Skin of body (tissue), 2 donors: ENCODE results near the gene HCRT. TPM values are rescaled to one million over a fixed set of nuclear protein-coding genes. Genes with fewer than 3 reads are reported as not detected.
"Not testable (repeated sequence)": the region's sequence is repeated elsewhere in the genome, so short reads cannot be mapped to it uniquely, and the experiment has no call there.

Experiments used
- DNase-seq: peaks from one replicate; lab custom pipeline; 2025; lab: John Stamatoyannopoulos, UW
- total RNA-seq: library from RNA; depleted of rRNA; stranded (reverse); fragments of >200 nt; gene quantifications from one replicate; pipeline ENCODE4 v1.2.3, GENCODE V29; 2014

Gene HCRT
- total RNA-seq, 1 donor from 2014 or later, result not detected

DNA sequence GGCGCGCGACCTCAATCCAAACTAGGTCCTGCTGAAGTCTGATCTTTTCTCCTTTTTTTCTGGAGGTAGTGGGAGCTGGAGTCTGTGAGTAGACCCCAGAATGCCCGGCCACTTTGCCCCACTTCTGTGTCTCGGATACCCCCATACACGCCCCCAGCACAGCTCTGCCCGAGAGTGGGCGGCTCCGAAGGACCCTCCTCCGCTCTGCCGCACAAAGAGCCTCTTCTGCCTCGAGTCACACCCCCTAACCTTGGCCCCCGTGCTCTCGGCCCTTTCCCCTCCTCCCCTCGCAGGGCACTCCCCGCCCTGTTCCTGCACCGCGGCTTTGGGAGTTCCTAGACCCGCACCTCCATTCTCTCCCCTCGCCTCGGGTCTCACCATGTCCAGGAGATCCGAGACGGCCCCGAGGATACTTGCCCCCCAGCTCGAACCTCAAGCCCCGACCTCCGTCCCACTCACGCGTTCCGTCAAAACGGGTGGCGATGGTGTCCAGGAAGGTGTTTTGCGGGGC, 4.8 kb downstream of the HCRT start:
- DNase-seq, result no peak

DNA sequence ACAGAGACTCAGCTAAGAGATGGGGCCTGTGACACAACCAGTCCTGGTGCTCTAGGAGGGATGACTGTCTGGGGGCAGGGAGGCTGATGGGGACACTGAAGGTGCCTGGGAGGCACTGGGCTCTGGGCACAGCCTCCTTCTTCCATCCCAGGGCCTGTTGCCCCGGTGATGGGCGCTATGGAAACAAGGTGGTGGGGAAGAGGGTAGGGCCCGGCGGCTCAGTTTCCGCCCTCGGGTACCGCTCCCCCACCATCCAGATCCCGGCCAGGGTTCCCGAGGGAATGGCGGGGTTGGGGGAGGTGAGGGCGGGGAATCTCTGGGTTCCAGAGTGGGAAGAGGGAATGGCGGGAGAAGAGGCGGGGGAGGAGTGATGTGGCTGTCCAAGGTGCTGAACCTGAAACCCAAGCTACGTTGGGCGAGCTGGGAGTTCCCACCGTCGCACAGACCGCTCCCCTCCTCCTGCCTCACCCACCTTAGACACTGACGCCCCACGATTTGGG, 5.3 kb downstream of the HCRT start:
- DNase-seq, result no peak

DNA sequence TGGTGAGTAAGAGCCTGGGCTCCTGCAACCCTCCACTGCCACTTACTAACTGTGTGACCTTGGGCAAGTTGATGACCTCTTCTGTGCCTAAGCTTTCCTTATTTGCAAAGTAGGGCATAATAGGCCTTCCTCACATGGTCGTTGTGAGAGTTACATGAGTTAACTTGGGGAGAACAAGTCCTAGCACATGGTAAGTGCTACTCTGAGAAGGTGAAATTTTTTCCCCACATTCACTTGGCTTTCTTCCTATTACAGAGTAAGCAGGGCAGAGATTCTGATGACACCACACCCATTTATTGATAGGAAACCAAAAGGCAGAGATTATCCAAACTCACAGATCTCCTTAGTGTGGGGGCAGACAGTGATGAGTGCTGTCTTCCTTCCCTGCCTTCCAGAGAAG, 5.9 kb downstream of the HCRT start:
- no peak for DNase-seq

DNA sequence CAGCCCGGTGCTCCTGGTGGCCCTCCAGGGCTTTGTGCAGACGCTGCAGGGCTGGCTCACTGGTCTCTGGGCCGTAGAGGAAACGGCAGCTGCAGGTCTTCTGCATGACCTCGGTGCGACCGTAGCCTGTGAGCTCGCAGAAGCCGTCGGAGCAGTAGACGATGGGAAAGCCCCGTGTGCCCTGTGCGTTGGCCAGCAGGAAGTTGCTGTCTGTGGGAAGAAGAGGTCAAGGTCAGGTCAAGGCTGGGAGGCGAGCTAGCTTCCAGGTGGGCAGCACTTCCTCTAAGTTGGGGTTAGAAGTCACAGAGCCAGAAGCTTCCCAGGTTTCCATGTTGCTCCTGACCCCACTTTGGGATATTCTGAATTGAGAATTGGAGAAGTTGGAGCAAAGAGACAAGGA, 6.4 kb downstream of the HCRT start:
- DNase-seq, result no peak

DNA sequence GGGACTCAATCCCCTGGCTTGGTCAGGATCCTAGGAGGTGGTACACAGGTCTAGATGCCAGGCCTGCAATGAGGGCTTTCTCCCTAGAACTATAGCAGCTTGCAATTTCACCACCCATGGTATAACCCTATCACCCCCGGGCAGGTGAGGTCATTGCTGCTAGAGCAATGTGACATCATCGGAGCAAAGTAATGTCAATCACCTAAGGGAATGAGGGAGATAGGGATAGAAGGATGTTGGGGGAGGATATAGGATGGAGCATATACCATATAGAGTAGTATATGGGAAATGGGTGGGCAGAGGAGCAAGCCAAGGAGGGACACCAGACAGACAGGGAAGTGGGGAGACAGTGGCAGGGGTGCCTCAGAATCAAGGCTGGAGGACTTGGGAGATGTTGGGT, 7.6 kb downstream of the HCRT start:
- no peak for DNase-seq

DNA sequence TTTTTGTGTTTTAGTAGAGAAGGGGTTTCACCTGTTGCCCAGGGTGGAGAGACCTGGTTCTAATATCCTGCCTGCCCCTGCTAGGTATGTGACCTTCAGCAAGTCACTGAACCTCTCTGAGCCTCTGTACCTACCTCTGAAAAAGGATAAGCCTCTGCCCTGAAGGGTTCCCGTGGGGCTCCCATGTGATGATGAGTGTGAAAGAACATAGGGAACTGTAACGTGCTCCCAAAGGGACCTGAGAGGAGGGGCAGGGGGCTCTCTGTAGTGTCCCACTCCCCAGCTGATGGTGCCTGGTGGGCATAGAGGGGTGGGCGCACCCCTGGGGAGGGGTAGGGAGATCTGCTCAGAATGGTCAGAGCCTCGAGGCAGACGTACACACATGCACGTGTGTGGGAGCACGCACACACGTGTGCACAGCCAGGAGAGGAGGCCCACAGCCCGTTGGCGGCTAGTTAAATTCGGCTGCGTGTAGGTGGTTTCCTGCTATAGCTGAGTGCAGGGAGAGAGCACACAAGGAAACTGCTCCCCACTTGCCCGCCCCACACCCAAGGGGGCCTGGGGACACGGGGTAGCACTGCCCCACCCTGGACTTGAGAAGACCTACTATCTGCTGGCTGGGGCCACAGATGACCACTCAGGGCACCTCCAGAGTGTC, 11.0 kb downstream of the HCRT start:
- no peak for DNase-seq

DNA sequence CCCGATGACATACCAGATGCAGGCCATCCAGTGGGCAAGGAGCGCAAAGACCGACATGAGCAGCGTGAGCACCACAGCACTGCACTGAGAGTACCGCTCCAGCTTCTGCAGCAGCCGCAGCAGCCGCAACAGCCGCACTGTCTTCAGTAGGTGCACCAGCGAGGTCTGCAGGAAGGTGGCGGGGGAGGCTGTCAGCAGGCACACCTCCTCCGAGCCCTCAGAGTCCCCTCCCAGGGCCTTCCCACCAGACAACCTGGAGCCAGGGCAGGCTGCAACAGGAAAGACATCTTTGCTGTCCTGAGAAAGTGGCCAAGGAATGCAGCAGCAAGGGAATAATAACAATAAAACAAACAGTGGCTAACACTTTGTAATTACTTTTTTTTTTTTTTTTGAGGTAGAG, 13.4 kb downstream of the HCRT start:
- no peak for DNase-seq

DNA sequence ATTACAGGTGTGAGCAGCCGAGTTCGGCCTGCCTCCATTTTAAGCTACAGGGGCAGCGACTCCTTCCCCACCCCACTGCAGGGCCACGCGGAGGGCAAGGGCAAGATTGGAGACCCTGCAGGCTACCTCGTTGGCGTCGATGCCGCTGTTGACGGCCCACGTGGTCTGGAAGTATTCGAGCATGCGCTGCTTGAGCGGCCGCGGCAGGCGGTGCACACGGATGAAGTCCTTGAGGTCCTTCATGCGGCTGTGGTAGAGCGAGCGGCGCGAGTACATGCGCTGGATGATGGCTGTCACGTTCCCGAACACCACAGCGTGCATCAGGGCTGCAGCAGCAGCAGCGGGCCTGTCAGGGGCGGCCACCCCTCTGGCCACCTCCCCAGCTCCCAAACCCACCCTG, 15.9 kb downstream of the HCRT start:
- no peak for DNase-seq

DNA sequence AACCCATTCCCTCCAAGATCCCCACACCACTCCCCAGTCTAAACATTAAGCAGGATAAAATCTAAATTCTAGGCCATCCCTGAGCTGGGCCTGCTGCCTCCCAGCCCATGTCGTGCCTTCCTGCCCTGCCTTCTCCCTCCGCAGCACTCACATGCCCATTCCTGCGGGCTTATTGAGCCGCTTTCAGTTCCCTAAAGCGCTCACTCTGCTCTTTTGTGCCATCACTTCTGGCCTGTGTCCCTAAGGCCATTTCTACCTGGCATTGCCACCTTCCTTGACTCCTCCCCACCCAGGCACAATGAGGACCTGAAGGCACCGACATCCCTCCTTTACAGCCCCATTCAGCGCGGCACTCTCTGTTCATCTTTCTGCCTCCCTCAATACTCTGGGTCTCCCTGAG, 17.4 kb downstream of the HCRT start:
- no peak for DNase-seq

DNA sequence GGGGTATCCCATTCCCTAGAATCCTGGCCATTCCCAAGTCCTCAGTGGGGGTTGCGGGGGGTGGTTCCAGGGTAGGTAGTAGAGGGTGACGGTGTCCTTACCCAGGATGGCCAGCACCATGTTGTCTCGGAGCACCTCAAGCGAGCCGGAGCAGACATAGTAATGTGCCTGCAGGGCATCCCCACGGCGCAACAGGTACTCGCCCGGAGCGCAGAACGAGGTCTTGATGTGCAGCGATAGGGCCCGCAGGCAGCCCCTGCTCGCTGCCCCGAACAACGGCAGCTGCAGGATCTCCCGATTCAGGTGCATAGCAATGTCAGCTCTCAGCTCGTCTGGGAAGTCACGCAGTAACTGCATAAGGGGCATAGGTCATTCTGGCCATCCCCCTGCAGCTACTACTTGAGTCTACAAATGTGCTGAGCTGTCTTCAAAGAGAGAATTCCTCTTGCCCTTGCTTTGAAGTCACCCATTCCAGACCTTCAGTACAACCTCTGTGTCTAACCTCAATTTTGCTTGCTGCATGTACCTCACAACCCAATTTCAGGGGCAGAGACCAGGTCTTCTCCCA, 19.0 kb downstream of the HCRT start:
- DNase-seq, result no peak

DNA sequence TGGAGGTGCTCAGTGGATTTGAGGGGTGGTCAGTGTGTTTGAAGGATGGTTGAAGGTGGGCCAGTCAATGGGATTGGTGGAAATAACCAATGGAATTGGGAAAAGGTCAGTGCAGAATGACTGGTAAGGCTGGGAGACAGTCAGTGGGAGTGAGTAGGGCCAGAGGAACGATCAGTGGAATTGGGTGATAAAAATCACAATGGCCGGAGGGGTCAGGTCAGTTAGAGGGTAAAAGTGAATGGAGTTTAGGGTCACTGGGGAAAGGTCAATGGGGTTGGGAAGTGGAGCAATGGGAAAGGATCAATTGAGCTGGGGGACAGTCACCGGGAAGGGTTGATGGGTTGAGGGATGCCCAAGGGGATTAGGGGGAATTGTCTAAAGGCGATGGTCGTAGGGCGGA, 19.5 kb downstream of the HCRT start:
- no peak for DNase-seq

DNA sequence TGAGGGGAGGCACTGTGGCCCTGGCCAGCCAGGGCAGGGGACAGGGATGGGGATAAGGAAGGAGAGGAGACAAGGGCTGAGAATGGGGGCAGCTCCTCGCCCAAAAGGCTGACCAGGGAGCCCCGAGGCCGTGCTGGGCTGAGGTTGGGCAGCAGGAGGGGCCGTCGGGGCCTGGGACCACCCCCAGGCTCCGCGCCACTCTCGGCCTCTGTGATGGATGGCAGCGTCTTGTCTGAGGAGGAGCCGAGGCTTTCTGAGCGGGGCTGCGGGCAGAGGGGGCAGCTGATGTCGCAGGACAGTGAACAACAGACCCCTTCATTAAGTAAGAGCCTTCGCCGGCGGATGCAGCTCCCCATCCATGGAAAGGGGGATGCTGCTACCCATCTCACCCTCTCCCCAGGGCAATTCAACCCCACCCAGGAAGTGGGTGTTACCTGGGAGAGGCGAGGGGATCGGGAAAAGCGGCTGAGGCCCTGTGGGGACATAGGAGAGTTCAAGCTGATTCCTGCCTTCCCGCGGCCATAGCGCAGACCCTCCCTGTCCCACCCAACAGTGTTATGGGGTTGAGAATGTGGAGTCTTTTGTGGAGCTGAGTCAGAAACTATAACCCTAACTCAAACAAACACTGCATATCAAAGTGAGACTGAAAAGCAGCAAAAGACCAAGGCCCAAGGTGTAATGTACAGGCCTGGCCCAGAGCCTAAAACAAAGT, 21.4 kb downstream of the HCRT start:
- no peak for DNase-seq

DNA sequence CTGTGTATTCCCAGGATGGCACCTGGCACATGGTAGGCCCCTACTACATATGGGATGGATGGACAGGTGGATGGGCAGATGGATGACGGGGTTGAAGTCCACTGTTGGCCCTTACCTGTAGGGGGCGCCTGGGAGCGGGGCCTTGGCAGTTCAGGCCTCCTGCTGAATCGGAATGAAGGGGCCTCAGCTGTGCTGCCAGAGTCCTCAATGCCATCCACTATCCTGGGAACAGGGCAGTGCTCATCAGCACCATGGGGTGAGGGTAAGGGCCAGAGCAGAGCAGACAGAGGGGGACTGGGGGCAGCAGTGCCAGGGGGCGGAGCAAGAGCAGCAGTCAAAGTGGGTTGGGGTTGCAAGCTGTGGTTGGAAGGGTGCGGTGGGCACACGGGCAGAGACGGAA, 22.1 kb downstream of the HCRT start:
- no peak for DNase-seq

DNA sequence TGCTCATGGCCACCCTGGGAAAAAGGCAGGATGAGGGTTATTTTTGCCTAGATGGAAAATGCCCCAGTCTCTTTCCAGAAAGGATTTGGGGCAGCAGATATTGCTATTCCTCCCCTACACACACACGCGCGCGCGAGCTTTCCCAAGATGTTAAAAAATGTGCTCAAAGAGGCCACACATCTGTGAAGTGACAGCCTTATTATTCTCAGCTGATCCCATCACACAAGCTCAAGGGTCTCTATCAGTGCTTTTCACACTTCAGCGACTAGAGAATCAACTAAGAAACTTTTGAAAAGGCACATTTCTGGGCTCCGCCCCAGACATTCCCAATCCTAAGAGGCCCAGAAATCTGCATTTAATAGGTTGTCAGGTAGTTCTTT, 24.7 kb downstream of the HCRT start:
- DNase-seq, result no peak

DNA sequence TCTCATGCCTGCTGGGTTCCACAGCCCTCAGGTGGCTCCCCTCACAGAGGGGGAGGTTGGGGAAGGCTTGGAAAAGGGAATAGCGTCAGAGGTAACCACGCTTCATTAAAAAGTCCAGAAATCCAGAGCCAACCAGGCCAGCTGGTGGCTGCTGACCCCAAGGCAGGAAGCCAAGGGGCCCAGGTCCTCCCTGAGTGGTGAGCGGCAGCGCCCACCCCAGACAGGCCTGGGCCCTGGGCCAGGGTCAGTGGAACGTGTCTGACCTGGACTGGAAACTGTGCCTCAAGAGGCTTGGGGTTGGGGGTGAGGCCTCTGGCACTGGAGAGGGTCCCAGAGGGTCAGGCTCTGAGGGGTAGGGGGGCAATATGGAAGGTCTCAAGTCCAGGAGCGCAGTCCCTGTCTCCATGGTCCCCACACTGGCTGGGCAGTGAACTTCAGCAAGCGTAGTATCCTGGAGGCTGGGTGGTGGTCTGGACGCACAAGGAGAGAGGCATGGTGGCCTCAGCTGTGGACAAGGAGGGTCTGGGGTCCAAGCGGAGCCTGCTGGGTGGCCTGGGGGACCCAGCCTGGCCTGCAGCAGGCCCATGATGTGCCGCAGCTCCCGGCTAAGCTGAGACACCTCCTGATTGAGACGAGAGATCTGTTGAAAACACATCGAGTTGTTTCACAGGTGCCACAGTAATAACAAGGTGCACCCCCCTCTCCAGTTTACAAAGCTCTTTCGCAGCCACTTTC, 25.3 kb downstream of the HCRT start:
- no peak for DNase-seq

DNA sequence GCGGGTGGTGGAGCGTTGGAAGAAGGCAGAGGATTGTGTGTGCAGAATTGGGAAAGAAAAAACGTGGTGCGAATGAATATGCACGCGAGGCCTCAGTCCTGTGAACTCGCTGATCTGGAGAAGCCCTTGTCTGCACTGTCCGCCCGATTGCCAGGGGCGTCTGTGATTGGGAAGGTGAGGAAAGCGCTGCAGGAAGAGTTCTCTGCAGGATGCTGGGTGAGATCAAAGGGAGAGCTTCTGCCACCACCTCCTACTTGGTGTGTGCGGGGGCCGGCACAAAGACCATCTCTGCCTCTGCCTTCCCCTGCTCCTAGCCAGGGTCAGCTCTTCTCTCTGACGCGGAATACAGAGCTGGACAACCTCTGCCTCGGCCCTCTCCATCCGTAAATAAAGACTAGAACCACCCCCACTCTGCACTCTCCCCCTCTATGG, 29.6 kb downstream of the HCRT start:
- DNase-seq, result no peak

DNA sequence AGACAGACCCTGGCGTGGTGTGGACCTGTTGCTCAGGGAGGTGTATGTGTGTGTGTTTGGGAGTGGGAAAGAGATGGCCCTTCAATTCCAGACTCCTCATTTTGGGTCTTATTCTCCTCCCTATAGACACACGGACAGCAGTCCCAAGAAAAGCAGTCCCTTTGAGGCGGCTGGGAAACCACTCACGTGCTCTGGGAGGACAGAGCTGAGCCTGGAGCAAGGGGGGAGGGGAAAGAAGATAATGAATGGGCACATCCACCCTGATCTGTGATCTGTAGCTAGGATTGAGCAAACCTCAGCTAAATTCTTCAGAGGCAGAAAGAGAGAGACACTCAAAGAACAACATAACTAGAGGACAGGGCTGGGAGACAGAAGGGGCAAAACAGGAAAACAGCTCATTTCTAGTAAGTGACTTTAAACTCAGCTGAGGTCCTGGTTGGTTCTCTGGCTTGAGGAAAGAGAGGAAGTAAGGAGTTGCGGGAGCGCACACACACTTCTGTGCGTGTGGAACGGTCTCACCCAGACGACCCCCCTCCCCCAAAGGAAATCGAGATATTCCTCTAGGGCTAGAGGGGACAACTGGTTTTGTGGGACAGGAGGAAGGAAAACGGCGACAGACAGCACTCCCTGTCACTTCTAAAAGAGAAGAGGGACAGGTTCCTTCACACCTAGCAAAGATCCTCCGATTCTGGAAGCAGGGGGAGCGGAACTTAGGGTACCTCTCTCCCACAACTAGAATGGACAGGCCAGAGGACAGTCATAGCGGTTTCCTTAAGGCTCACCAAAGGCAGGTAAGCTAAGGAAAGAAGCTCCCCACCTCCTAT, 31.1 kb downstream of the HCRT start:
- no peak for DNase-seq

DNA sequence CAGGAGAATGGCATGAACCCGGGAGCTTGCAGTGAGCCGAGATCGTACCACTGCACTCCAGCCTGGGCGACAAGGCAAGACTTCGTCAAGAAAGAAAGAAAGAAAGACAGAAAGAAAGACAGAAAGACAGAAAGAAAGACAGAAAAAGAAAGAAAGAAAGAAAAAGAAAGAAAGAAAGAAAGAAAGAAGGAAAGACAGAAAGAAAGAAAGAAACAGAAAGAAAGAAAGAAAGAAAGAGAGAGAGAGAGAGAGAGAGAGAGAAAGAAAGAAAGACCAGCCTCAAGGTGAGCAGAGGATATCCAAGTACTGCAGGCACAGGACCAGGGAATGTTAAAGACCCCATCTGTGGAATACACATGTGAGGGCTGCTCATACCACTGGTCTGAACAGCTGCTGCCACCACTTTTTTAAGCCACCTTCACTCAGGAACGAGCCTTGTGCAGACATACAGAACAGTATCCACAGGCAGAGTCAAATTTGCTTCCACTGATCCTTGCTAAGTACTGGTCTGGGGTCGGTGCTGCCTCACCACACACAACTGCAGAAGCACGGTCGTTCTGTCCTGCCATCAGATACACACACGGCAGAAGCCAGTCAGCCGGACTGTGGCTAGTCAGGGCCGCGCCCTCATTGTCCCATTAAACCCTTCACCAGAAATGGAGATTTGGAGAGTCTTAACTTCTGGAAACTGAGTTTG, 38.2 kb downstream of the HCRT start:
- no peak for DNase-seq

DNA sequence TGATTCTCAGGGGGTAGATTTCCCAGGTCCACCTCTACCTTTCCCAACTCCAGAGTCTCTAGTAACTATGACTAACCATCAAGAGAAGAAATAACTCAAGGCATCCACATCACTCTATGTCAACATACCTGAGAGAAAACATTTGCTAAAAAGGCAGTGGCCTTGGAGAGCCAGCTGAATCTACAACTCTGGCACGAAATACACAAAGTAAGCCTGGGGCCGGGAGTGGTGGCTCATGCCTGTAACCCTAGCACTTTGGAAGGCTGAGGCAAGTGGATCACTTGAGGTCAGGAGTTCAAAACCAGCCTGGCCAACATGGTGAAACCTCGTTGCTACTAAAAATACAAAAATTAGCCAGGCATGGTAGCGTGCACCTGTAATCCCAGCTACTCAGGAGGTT, 42.1 kb downstream of the HCRT start:
- DNase-seq, result not testable (repeated sequence)

DNA sequence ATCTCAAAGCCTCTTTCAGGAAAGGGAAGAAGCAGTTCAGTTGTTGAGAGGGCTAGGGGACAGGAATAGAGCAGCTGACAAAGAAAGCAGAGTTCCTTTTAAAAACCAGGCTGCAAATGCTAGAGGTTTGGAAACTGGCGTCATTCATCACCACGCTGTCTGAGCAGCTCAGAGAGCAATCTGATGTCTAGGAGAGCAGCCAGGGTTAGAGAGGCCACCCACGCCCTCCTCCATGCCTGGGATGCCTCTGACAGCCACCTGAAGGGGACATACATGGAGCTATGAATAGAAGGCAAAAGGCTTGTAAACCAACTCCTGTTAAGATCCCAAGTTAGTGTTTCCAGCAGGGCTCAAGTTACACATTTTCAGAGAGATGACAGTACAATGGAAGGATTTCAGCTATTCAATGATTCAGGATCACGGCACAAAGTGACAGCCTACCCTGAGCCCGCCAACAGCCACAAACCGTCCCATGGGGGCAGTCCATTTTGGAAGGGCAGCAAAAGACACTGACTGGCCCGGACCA, 42.8 kb downstream of the HCRT start:
- DNase-seq, result no peak
